Measurements from ENCODE around the gene NEDD1. TPM values are rescaled to one million over a fixed set of nuclear protein-coding genes. Genes with fewer than 3 reads are reported as not detected.

Gene NEDD1
- polyA plus RNA-seq, 6 donors from 2014 or later, result 16.8 to 33.2 (median 31.3) TPM

- no peaks in the 10 kb centered on the region for H3K9me3 Mint-ChIP-seq
- no peak for DNase-seq
- H3K27me3 Mint-ChIP-seq, result peaks cover 6 to 21% (median 15%) of the 10 kb centered on the region in 3 donors
- H3K27ac Mint-ChIP-seq, result peak overlapping the region in 1 of 6 donors; percentile 19
- ATAC-seq (ENCODE audit: low read depth in 2 of 2), result no peak
- no peaks in the 10 kb centered on the region for H3K36me3 Mint-ChIP-seq
- peaks cover 0 to 10% (median 4%) of the 10 kb centered on the region in 3 donors for H3K4me1 Mint-ChIP-seq
- no peak overlapping the region for H3K4me3 Mint-ChIP-seq
These were observed 88.8 kb downstream of the NEDD1 start for GRCh38 chr12:96995861-96996260.

- H3K36me3 Mint-ChIP-seq, result no peaks in the 10 kb centered on the region
- H3K27me3 Mint-ChIP-seq, result peaks cover 4 to 20% (median 8%) of the 10 kb centered on the region in 3 donors
- no peak overlapping the region for H3K27ac Mint-ChIP-seq
- no peak for ATAC-seq (ENCODE audit: low read depth in 2 of 2)
- peaks cover 0 to 10% (median 4%) of the 10 kb centered on the region in 3 donors for H3K4me1 Mint-ChIP-seq
- no peak overlapping the region for H3K4me3 Mint-ChIP-seq
- DNase-seq, result no peak
- H3K9me3 Mint-ChIP-seq, result no peaks in the 10 kb centered on the region
These were observed 90.9 kb downstream of the NEDD1 start for GRCh38 chr12:96997797-96998484.

- Mint-ChIP-seq H3K36me3 (no peaks in the 10 kb centered on the region), H3K9me3 (no peaks in the 10 kb centered on the region), H3K4me1 (no peaks in the 10 kb centered on the region), H3K27ac (no peak overlapping the region), H3K4me3 (no peak overlapping the region), H3K27me3 (peaks cover 20 to 29% (median 25%) of the 10 kb centered on the region in 3 donors)
- ATAC-seq (ENCODE audit: low read depth in 2 of 2), result no peak
- no peak for DNase-seq
These were observed 96.2 kb downstream of the NEDD1 start for GRCh38 chr12:97003276-97003675.

Data from naive B cell (primary cell).